Kidney capillary endothelial cell (primary cell): Measurements from ENCODE around the gene OR2K2.
"Not testable (repeated sequence)": the region's sequence is repeated elsewhere in the genome, so short reads cannot be mapped to it uniquely, and the experiment has no call there.

Source experiments
- DNase-seq: peaks from one replicate; pipeline ENCODE4 v3.0.0-alpha.2; 2018; ENCODE audit warnings: low spot score

The OR2K2 gene, protein sequence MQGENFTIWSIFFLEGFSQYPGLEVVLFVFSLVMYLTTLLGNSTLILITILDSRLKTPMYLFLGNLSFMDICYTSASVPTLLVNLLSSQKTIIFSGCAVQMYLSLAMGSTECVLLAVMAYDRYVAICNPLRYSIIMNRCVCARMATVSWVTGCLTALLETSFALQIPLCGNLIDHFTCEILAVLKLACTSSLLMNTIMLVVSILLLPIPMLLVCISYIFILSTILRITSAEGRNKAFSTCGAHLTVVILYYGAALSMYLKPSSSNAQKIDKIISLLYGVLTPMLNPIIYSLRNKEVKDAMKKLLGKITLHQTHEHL

DNA sequence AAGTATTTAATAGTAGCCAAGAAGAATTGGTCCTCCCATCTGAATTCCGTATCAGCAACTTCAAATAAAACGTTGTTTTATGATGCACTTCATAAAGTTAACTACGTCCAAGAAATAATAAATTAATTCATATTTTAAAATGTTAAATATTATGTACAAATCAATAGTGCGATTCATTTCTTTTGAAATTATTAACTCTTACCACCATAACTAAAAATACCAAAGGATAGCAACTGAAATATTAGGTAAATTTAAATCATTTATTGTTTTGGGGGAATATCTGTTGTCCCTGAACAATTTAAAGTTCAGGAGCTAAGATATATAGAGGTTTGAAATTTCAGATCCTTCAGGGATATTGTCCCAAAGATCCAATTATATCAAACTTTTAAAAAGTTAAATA, at the start of gene OR2K2:
Gene OR2K2 (minus strand): TSS at position 101 of the 400 bp plus-strand sequence. CDS start 1,791 bp downstream, outside the sequence.
- no peak for DNase-seq

DNA sequence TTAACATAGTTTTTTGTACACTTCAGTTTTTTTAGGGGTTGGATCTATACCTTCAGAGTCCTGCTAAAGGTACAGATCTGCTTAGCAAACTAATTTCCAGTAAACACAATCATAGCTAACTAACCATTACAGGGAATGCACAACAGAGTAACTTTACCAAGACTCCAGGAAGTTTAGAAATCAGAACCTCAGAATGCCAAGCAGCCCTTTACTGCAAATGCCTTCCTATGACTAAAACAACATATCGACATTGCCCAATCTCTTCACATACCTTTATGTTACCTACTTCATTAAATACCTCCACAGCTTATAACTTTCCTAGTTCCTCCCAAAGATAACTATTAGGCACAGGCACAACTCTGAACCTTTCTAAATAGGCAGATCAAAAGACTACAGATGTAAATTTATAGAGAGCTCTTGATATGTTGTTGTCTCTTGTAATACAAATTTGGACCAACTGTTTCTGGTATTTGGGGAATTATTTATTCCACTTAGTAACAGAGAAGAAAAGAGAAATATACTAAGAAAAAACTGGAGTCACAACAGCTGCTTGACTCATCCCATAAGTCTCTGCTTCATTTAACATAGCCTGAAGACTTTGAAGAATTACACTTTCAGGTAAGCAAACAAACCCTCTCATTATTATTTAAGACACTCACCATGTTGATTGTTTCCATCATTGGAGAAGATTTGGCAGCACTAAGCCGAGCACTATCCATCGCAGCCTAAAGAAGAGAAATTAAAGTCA, 46.0 kb upstream of the OR2K2 start:
- DNase-seq, result no peak

DNA sequence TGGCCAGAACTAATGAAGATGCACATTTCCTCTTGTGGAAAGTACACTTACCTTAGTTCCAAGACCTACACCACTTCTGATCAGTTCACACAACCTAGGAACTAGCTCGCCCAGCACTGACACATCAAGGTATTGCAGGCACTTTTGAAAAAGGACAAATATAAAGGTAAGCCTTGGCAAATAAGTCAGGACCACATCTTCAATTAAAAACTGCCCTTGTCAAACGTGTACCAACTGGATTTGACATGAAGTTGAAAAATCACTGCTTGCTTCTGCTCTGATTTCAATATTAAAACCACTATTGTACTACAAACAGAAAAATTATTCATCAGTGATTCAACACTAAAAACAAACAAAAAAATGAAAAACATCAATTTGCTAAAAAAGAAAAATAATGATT, 45.0 kb upstream of the OR2K2 start:
- DNase-seq, result no peak

DNA sequence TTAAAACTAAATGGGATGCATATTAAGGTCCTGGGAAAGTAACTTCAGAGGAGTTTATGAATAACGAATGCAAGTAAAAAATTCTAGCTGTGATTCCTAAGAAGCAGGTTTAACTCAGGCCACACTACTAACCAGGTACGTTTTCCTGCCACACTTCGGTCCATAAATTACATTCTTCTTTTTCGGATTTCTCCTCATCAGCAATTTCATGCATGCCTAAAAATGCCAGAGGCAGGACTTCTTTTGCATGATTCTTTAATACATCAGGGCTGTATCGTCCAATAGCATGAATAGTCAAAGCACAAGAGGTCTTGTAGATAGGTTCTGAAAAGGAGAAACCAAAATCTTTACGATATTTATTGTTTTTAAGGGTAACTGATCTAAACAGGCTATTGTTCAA, 42.3 kb upstream of the OR2K2 start:
- no peak for DNase-seq

DNA sequence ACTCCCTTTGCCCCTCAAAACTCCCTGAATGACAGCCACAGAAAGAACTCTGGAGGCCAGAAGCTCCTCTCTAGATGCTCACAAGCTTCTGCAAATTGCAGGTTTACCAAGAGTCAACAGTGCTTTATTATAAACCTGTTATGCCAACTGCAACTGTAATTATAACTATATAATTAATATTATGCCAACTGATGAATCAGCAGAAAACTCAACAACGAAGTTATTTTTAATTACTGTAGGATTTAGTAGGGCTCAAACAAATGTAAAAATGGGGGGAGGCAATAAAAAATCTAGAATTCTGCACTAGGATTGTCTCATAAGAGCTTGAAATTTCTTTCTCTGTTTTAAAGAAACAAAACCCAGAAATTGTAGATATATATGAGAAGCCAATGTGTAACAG, 37.0 kb upstream of the OR2K2 start:
- no peak for DNase-seq

DNA sequence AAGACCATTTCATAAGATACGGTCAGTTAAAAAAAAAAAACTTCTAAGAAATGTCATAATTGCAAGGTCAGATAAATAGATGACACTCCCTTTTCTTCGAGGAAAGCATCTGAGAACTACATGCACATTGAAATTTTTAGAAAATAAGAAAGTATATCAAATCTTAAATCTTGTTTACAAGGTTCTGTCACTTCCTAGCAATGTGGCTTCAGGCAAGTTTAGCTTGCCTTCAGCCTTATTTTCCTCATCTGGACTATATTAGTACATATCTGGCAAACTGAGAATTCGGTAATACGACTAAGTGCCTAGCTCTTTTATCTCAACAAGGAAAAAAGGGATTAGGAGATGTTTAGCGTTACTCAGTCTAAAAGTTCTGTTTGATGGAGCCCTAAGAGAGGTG, 32.5 kb upstream of the OR2K2 start:
- DNase-seq, result no peak

DNA sequence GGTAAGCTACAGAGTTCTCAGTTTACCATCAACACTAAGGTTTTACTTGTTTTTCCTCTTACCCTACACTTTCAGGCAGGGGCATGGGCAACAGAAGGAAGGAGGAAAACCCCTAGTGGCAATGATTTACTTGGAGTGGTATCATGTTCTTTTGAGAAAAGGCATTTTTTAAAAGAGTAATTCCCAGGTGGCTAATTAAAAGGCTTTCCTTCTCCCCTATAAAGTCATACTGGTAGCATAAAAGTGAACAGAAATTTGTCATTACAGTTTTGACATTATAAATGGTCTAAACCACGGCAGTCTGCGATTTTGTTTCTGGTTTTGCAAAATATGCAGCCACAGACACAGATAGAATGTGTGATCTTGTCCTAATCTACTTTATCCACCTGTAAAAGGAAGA, 30.9 kb upstream of the OR2K2 start:
- DNase-seq, result no peak

DNA sequence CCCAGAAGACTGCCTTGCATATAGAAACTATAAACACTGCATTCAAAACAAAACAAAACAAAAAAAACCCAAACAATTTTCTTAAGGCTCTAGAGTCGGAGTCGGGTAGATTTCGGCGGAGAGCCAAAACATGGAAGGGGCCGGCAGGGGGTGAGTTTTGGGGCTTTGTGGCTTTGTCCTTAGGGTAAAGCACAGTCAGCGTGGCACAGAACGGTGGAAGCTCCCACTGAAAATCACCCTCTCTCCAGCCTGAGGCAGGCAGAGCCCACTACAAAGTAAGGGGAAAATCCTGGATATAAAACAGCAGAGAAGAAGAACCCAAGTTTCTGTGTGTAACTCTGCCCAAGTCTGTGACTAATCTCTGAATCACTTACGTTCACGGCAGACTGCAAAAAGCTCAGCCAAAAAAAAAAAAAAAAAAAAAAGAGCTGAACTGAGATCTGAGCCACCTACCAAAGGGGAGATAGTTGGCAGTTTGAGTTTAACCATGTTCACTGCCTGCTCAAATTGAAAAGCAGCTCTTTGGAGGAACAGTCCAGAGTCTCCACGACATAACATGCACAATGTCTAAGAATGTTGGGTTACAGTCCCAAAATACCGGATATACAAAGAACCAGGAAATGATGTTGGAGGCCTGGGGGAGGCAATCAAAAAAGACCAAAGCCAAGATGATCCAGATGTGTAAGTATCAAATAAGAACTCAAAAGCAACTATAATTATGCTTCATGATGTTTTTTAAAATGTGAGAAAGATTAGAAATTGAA, 26.6 kb upstream of the OR2K2 start:
- DNase-seq, result peak; percentile 67

DNA sequence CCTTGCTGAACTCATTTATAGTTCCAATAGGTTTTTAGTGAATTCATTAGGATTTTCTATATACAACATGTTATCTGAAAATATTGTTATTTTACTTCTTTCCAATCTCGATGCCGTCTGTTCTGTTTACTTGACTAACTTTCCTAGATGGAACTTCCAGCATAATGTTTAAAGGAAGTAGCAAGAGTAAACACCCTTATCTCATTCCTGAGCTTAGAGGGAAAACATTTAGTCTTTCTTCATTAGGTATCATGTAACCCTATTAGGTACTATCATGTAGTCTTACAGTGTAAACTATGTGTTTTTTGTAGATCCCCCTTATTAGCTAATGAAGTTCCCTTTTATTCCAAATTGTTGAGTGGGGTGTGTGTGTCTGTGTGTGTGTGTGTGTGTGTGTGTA, 22.5 kb upstream of the OR2K2 start:
- no peak for DNase-seq

DNA sequence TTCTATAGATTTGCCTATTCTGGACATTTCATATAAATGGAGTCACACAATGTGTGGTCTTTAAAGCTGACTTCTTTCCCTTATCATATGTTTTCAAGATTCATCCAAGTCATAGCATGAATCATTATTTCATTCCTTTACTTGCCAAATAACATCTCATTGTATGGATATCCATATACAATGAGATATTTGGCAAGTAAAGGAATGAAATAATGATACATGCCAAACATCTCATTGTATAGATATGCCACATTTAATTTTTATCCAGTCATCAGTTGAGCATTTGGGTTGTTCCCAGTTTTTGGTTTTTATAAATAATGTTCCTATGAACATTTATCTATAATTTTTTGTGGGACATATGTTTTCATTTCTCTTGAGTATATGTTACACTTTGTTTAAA, 20.5 kb upstream of the OR2K2 start:
- no peak for DNase-seq

DNA sequence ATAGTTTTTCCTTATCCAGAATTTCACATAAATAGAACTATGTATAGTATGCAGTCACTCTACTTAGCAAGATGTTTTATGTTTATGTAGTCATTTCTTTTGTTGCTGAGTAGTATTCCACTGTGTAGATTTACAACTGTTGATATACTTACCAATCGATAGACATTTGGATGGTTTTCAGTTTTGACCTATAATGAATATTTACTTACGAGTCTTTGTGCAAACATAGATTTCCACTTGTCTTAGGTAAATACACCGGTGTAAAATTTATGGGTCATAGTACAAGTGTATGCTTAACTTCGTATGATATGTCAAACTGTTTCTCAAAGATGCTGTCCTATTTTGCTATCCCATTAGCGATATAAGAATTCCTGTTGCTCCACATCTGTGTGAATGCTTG, 19.7 kb upstream of the OR2K2 start:
- DNase-seq, result no peak

DNA sequence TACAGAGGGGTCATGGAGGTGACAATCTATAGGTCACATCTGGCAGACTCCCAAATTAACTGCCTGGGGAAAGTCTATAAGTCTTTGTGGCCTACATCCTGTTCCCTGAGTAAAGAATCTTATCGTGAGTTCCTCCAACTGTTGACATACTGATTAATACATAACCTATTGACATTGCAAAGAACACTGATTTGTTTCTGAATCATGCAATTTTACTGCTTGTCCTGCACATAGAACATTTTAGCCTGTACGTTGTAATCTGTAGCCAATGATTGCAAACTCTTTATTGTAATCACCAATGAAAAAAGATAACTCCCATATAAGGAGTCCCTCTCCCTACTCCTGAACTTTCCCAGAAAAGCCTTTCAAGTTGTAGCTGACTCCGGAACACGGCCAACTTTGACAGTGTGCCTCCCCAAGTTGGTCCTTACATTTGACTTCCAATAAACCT, 18.8 kb upstream of the OR2K2 start:
- peak; percentile 11 for DNase-seq

DNA sequence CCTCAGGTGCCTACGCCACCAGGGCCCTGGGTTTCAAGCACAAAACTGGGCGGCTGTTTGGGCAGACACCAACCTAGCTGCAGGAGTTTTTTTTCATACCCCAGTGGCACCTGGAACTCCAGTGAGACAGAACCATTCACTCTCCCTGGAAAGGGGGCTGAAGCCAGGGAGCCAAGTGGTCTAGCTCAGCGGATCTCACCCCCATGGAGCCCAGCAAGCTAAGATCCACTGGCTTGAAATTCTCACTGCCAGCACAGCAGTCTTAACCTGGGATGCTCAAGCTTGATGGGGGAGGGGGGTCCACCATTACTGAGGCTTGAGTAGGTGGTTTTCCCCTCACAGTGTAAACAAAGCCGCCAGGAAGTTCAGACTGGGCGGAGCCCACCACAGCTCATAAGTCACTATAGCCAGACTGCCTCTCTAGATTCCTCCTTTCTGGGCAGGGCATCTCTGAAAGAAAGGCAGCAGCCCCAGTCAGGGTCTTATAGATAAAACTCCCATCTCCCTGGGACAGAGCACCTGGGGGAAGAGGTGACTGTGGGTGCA, 4.4 kb upstream of the OR2K2 start:
- DNase-seq, result not testable (repeated sequence)

DNA sequence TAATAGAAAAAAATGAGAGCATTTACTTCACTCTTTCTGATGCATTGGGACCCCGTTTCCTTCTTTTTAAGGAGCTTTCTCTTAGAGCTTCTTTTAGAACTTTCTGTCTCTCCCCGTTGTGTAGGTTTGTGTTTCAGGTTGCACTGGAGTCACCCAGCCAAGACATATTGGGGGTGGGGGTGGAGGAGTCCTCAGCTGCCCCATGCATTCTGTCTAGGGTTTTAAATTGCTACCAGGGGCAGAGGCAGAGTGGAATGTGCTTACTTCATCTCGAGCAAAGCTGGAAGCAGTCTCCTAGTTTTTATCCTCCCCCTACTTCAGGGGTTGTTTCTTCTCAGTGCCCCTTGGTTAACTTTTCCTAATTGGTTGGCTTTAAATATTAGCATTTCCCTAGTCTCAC, 9.4 kb downstream of the OR2K2 start:
- no peak for DNase-seq

DNA sequence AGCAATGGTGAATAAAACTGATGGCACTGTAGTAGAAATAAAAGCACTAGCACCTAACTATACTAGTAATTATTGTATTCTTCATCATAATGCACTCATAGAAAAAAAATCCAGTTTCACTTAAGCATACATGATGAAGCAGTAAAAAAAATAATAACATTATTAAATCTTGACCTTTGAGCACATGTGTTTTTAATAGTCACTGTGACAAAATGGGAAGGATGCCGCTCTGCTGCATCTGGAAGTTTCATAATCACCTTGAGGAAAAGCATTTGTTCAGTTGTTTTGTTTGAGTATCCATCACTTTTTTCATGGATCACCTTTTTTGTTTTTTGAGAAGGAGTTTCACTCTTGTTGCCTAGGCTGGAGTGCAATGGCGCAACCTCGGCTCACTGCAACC, 13.2 kb downstream of the OR2K2 start:
- no peak for DNase-seq

DNA sequence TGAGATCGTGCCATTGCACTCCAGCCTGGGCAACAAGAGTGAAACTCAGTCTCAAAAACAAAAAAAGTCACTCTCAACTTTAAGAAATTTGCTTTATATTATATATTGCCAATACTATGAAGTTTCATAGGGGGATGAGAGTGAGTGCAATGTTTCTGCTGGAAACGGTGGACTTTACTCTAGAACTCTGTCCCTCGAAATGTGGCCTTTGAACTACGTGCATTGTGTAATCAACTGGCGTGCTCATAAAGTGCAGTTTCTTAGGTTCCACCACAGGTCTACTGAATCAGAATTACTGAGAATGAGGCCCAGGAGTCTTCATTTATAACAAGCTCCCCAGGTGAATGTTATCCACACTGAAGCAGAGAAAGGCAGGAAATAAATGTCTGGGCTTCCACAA, 24.1 kb downstream of the OR2K2 start:
- no peak for DNase-seq

DNA sequence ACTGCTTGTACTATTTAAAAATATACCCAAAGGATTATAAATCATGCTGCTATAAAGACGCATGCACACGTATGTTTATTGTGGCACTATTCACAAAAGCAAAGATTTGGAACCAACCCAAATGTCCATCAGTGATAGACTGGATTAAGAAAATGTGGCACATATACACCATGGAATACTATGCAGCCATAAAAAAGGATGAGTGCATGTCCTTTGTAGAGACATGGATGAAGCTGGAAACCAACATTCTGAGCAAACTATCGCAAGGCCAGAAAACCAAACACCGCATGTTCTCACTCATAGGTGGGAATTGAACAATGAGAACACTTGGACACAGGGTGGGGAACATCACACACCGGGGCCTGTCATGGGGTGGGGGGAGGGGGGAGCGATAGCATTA, 26.0 kb downstream of the OR2K2 start:
- not testable (repeated sequence) for DNase-seq

DNA sequence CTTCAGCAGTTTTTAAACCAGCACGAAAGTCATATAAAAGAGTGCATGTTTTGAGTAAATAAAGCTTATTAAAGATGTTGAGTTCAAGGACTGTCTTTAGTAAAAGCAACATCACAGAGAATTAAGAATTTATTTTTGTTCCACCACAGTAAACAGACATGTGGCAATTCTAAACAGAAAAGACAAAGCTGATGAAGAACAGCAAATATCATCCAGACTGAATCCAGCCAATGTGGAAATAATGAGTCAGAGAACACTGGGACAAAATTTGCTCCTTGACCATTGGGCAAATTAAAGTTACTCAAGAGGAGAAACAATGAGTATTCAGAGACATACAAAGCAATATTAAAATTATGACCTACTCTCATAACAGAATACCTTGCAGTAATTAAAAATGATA, 28.8 kb downstream of the OR2K2 start:
- no peak for DNase-seq

DNA sequence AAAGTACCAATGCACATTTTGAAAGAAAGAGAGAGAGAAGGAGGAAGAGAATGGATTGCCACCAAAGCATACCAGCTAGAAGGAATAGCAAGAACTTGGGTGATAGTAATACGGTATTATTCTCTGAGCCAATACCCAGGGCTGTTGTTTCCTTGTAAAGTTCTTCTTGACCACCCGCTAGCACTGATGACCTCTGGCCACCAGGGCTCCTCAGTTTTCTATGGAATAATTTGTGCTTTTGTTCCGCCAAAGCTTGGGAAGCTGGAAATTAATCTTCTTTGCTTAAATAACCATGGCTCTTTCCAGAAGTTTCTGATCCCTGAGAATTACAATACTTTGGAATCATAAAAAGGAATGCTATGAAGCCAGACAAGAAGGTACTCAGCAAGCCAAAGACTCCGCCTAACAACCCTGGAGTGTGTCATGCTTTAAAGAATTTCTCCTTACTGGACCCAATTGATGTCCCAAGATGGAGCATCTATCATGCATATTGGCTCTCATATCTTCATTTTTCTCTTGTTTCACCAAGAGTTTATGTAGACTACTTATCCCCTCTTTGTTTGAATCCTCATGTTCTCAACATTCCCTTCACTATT, 29.8 kb downstream of the OR2K2 start:
- no peak for DNase-seq

DNA sequence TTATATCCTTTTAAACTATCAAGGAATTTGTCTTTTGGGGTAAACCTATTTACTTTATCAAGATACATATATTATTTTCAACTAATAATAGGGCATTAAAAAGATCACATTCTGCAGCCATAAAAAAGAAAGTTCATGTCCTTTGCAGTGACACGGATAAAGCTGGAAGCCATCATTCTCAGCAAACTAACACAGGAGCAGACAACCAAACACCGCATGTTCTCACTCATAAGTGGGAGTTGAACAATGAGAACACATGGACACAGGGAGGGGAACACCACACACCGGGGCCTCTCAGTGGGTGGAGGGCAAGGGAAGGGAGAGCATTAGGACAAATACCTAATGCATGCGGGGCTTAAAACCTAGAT, 30.4 kb downstream of the OR2K2 start:
- DNase-seq, result not testable (repeated sequence)

DNA sequence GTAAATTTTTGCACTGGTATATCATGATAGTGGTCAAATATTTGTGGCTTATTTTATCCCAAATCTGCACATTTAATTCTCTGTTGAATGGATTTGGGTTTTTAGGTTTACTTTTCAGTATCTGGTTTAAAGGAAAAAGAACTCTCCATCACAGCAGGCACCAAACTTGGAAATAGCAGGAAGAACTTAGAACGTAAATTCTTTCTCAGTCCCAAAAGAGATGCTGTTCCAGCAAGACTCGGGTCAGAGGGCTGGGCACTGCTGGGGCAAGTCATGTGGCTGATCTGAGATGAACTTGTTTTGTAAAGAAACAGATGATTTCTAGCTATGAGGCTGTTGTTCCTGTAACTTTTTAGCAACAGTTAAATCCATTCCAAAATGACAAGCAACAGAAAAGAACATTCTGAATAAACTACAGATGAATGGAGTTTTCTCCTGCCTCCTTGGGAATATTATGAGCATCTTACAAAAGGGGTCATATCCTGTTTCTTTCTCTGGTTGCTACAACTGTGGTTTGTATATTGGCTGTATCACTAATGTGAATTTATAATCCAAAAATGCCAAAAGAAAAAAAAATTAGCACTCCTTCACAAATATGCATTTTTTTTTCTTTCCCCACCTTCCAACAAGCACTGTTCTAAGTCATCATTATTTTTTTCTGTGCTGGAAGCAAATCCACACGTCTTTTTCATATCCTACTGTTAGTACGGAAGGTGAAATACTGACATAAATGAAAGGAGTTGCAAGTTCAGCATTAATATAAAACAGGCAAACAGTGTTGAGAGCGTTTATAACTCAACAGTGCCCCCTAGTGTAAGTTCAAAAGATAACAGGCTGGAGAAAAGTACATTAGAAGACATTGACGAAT, 31.1 kb downstream of the OR2K2 start:
- peak; percentile 58 for DNase-seq
